CD14-positive monocyte (primary cell): ENCODE measurements around the gene APOB. TPM values are rescaled to one million over a fixed set of nuclear protein-coding genes. Genes with fewer than 3 reads are reported as not detected.

Source experiments
- DNase-seq, 3 donors: peaks; one replicate each; pipeline ENCODE4 v3.0.0-alpha.2; 2011 to 2022
- H2AFZ ChIP-seq: 2 replicates; pipeline ENCODE4 v1.6.0; 2012; ENCODE audit warnings: mild to moderate bottlenecking, low read depth, low read length, inconsistent platforms; ENCODE audit not compliant: insufficient read depth, poor library complexity, severe bottlenecking
- H3K27ac ChIP-seq, 2 donors: 1 replicate in 1 of 2; 2 replicates in 1 of 2; pipeline ENCODE4 v1.5.1; 2012 to 2013; ENCODE audit warnings: low read length in 2 of 2, control low read depth in 1 of 2, inconsistent platforms in 1 of 2, low read depth in 1 of 2, mild to moderate bottlenecking in 1 of 2
- H3K27me3 ChIP-seq, 2 donors: one replicate each; pipeline versions ENCODE4 v1.6.0 to v1.6.1; 2011 to 2013; ENCODE audit warnings: low read length in 2 of 2; ENCODE audit not compliant: control insufficient read depth in 2 of 2, insufficient read depth in 2 of 2
- H3K36me3 ChIP-seq, 2 donors: replicated peaks in 1 of 2; 1 replicate in 1 of 2; 2 replicates in 1 of 2; pipeline versions ENCODE4 v1.5.1 to v1.6.1; 2012 to 2013; ENCODE audit warnings: low read length in 2 of 2, control low read depth in 1 of 2, inconsistent platforms in 1 of 2, mild to moderate bottlenecking in 1 of 2; ENCODE audit not compliant: insufficient read depth in 2 of 2, control insufficient read depth in 1 of 2
- H3K4me1 ChIP-seq, 2 donors: 1 replicate in 1 of 2; 2 replicates in 1 of 2; pipeline versions ENCODE4 v1.5.1 to v1.6.1; 2012 to 2013; ENCODE audit warnings: low read length in 2 of 2, control low read depth in 1 of 2, inconsistent platforms in 1 of 2, mild to moderate bottlenecking in 1 of 2, moderate library complexity in 1 of 2; ENCODE audit not compliant: insufficient read depth in 2 of 2, control insufficient read depth in 1 of 2
- H3K4me2 ChIP-seq: replicated peaks from 2 replicates; pipeline ENCODE3; 2012; ENCODE audit warnings: low read length, moderate library complexity, mild to moderate bottlenecking; ENCODE audit not compliant: poor library complexity, severe bottlenecking; ENCODE audit errors: extremely low read depth
- H3K4me3 ChIP-seq, 3 experiments: fragments of 200-600 bp in 1 of 3; sonication (generic) in 1 of 3; replicated peaks in 1 of 3; 1 replicate in 2 of 3; 2 replicates in 1 of 3; pipeline ENCODE4 v1.5.1; 2011 to 2013; ENCODE audit warnings: low read length in 3 of 3, mild to moderate bottlenecking in 3 of 3, control low read depth in 2 of 3, low read depth in 2 of 3, inconsistent platforms in 1 of 3, moderate library complexity in 1 of 3
- H3K79me2 ChIP-seq: 2 replicates; pipeline ENCODE4 v1.6.0; 2012; ENCODE audit warnings: mild to moderate bottlenecking, control low read depth, inconsistent platforms, low read length, moderate library complexity; ENCODE audit not compliant: insufficient read depth
- H3K9ac ChIP-seq: 2 replicates; pipeline ENCODE4 v1.6.0; 2017; ENCODE audit warnings: low read length, mild to moderate bottlenecking; ENCODE audit not compliant: insufficient read depth, poor library complexity, severe bottlenecking
- H3K9me3 ChIP-seq, 2 donors: replicated peaks in 1 of 2; 1 replicate in 1 of 2; 2 replicates in 1 of 2; pipeline versions ENCODE4 v1.5.1 to v1.6.1; 2012 to 2013; ENCODE audit warnings: low read length in 2 of 2, control low read depth in 1 of 2; ENCODE audit not compliant: control insufficient read depth in 1 of 2, insufficient read depth in 1 of 2
- H4K20me1 ChIP-seq: 2 replicates; pipeline ENCODE4 v1.6.0; 2012; ENCODE audit warnings: mild to moderate bottlenecking, low read length, control low read depth, moderate library complexity; ENCODE audit not compliant: insufficient read depth
- H3K27ac Mint-ChIP-seq, 7 donors: one replicate each; pipeline ENCODE4 v1.8.0; 2020; ENCODE audit warnings: mild to moderate bottlenecking in 7 of 7, mixed read lengths in 7 of 7, moderate library complexity in 6 of 7, inconsistent platforms in 2 of 7
- H3K27me3 Mint-ChIP-seq, 3 donors: one replicate each; pipeline ENCODE4 v1.8.0; 2021 to 2022; ENCODE audit warnings: low read depth in 3 of 3, mild to moderate bottlenecking in 3 of 3, mixed read lengths in 3 of 3, moderate library complexity in 3 of 3, inconsistent platforms in 1 of 3
- H3K36me3 Mint-ChIP-seq, 2 donors: one replicate each; pipeline ENCODE4 v1.8.0; 2020; ENCODE audit warnings: mixed read lengths in 2 of 2, inconsistent platforms in 1 of 2, mild to moderate bottlenecking in 1 of 2
- H3K4me1 Mint-ChIP-seq: one replicate; pipeline ENCODE4 v1.8.0; 2020; ENCODE audit warnings: mild to moderate bottlenecking, mixed read lengths
- H3K4me3 Mint-ChIP-seq, 2 donors: one replicate each; pipeline ENCODE4 v1.8.0; 2020; ENCODE audit warnings: mild to moderate bottlenecking in 2 of 2, mixed read lengths in 2 of 2, moderate library complexity in 1 of 2
- H3K9me3 Mint-ChIP-seq, 7 donors: one replicate each; pipeline ENCODE4 v1.8.0; 2020 to 2022; ENCODE audit warnings: mixed read lengths in 7 of 7, mild to moderate bottlenecking in 6 of 7, moderate library complexity in 6 of 7, inconsistent platforms in 2 of 7
- CTCF ChIP-seq: fragments of 200-600 bp; IDR thresholded peaks from one replicate; pipeline ENCODE4 v1.8.0; 2022; ENCODE audit warnings: antibody characterized with exemption, mild to moderate bottlenecking
- WGBS: methylation state at CpG from one replicate; pipeline ENCODE4 v1.1.5; 2013; ENCODE audit warnings: missing lambda C conversion rate; ENCODE audit not compliant: insufficient coverage; 5-methylcytosine and 5-hydroxymethylcytosine counted together
- intact Hi-C, 2 donors: fragments of 100-400 bp; cut with micrococcal nuclease; formaldehyde crosslinking; loops; one replicate each; pipeline versions ENCODE4 v1.15.0 to v1.15.1; 2023
- polyA plus RNA-seq, 3 donors: library from polyadenylated mRNA; depleted of rRNA in 1 of 3; unstranded in 2 of 3; stranded (reverse) in 1 of 3; fragments of 300-500 nt in 2 of 3; fragments of >200 nt in 1 of 3; fragmentation: Illumina TruSeq in 2 of 3; gene quantifications; 1 replicate in 2 of 3; 2 replicates in 1 of 3; pipeline ENCODE4 v1.2.3, GENCODE V29; 2012 to 2021

Gene APOB
- polyA plus RNA-seq, 3 donors = 0.02 TPM; not detected in 2

DNA sequence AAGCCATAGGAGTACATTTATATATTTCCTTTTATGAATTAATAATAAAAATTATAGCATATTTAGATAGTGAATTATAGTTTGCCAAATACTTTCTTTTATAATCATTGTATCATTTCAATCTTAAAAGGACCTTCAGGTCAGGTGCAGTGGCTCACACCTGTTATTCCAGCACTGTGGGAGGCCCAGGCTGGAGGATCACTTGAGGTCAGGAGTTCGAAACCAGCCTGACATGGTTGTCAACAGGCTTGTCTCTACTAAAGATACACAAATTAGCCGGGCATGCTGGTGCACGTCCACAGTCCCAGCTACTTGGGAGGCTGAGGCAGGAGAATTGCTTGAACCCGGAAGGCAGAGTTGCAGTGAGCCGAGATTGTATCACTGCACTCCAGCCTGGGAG, 19.7 kb downstream of the APOB start:
- DNase-seq = no peak
- Histone ChIP-seq H3K4me2 (no peak overlapping the region), H3K4me3 (no peak overlapping the region), H3K9me3 (no peaks in the 10 kb centered on the region), H4K20me1 (no peaks in the 10 kb centered on the region), H3K4me1 (no peaks in the 10 kb centered on the region), H3K79me2 (no peaks in the 10 kb centered on the region), H3K36me3 (no peaks in the 10 kb centered on the region), H2AFZ (no peak overlapping the region), H3K27me3 (no peaks in the 10 kb centered on the region), H3K9ac (no peak overlapping the region), H3K27ac (no peak overlapping the region)
- H3K27me3 Mint-ChIP-seq = peaks cover under 1 to 3% (median 2%) of the 10 kb centered on the region in 3 donors
- peaks cover 0 to 2% (median 0%) of the 10 kb centered on the region in 7 donors for H3K9me3 Mint-ChIP-seq
- intact Hi-C loops = no loop called here
- H3K4me1 Mint-ChIP-seq = no peaks in the 10 kb centered on the region
- H3K27ac Mint-ChIP-seq = no peak overlapping the region
- WGBS = 83% methylated on average over 1 of the region's 5 CpGs
- no peak for TF ChIP-seq CTCF
- no peak overlapping the region for H3K4me3 Mint-ChIP-seq
- H3K36me3 Mint-ChIP-seq = no peaks in the 10 kb centered on the region

- Histone ChIP-seq H3K4me2 (no peak overlapping the region), H3K9me3 (no peaks in the 10 kb centered on the region), H3K4me1 (no peaks in the 10 kb centered on the region), H3K9ac (no peak overlapping the region), H4K20me1 (no peaks in the 10 kb centered on the region), H3K79me2 (no peaks in the 10 kb centered on the region), H3K27me3 (no peaks in the 10 kb centered on the region), H3K36me3 (no peaks in the 10 kb centered on the region), H3K4me3 (no peak overlapping the region), H2AFZ (no peak overlapping the region), H3K27ac (no peak overlapping the region)
- WGBS = no CpG with 5 or more reads among the region's 4 CpGs
- Mint-ChIP-seq H3K9me3 (peaks cover 0 to 2% (median 0%) of the 10 kb centered on the region in 7 donors), H3K4me3 (no peak overlapping the region), H3K27me3 (peaks cover 0 to under 1% (median 0%) of the 10 kb centered on the region in 3 donors), H3K36me3 (no peaks in the 10 kb centered on the region), H3K4me1 (no peaks in the 10 kb centered on the region), H3K27ac (no peak overlapping the region)
- TF ChIP-seq CTCF = no peak
- intact Hi-C loops = no loop called here
- no peak for DNase-seq
These were observed 20.3 kb downstream of the APOB start for GRCh38 chr2:21023419-21024181.
